ENCODE measurements around the gene NRXN3. TPM values are rescaled to one million over a fixed set of nuclear protein-coding genes. Genes with fewer than 3 reads are reported as not detected.

The NRXN3 gene
- total RNA-seq, 1 donor from 2014 or later, result 11.4 TPM

DNA sequence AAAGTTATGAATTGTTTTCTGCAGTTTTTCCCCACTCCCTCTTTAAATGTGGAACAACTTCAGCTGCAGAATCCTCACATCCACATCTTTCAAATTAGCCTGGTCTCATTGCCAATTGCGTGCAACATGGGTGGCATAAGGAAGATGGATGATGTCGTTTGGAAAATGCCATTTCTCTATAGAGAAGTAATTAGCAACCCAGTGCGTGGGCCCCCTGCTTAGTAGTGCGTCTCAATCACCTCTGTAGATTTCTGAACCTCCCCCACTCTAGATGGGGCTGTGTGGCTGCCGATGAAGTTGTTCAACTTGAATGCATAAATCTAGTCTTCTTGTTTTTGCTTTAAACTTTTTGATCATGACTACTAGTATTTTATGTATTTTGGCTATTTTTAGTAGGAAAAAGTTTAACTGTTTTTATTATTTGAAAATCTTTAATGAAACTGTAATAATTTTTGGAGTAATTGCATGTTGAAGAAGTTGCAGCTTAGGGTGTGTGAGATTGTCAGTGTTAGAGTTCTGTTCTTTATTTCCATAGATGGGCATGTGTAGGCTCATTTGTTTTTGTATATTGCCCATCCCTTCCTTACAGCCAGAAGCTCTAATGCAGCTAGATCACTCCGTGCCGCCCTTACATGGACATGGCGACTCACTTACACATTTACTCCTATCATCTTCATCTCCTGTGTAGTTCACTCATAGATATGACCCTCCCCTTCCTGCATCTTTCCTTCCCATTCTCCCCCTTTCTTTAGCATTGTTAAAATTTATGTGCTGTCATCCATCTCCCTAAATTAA, 1683.0 kb downstream of the NRXN3 start:
- H3K27me3 Mint-ChIP-seq (ENCODE audit: low read depth), result no peaks in the 10 kb centered on the region
- H3K36me3 Mint-ChIP-seq, result no peaks in the 10 kb centered on the region
- DNase-seq (ENCODE audit: low spot score in 2 of 2, unreplicated experiment in 2 of 2), result no peak
- no peak for TF ChIP-seq CTCF (IDR thresholded peaks at IDR 0.05; ENCODE audit: unreplicated experiment)
- no peak overlapping the region for H3K27ac Mint-ChIP-seq
- H3K9me3 Mint-ChIP-seq, result peaks cover 7% of the 10 kb centered on the region
- no peak overlapping the region for H3K4me3 Mint-ChIP-seq
- H3K4me1 Mint-ChIP-seq, result peaks cover 11% of the 10 kb centered on the region

GRCh38 chr14:79855789-79856188, 1685.6 kb downstream of the NRXN3 start:
- DNase-seq (ENCODE audit: low spot score in 2 of 2, unreplicated experiment in 2 of 2), result no peak
- no peak overlapping the region for H3K4me3 Mint-ChIP-seq
- no peaks in the 10 kb centered on the region for H3K9me3 Mint-ChIP-seq
- H3K27ac Mint-ChIP-seq, result no peak overlapping the region
- TF ChIP-seq CTCF (IDR thresholded peaks at IDR 0.05; ENCODE audit: unreplicated experiment), result no peak
- H3K36me3 Mint-ChIP-seq, result no peaks in the 10 kb centered on the region
- peaks cover 11% of the 10 kb centered on the region for H3K4me1 Mint-ChIP-seq
- no peaks in the 10 kb centered on the region for H3K27me3 Mint-ChIP-seq (ENCODE audit: low read depth)

DNA sequence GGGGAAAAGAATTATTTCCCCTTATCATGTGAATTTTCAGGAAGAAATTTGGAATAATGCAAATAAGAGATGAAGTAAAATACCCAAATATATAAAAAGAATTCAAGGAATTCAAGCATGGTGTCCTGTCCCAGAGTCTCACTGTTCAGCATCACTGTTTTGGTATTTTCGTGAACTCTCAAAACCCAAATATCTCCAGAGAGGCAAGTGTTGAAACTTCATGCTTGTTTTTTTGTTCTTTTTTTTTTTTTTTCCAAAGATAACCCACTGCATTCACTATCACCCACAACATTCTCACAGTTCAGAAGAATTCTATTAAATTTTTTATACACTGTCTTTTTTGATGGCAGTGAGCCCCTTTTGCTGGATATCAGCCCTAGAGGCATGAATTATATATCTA, 1686.2 kb downstream of the NRXN3 start:
- no peak for DNase-seq (ENCODE audit: low spot score in 2 of 2, unreplicated experiment in 2 of 2)
- no peaks in the 10 kb centered on the region for H3K9me3 Mint-ChIP-seq
- no peak overlapping the region for H3K27ac Mint-ChIP-seq
- H3K36me3 Mint-ChIP-seq, result no peaks in the 10 kb centered on the region
- peaks cover 11% of the 10 kb centered on the region for H3K4me1 Mint-ChIP-seq
- TF ChIP-seq CTCF (IDR thresholded peaks at IDR 0.05; ENCODE audit: unreplicated experiment), result no peak
- no peaks in the 10 kb centered on the region for H3K27me3 Mint-ChIP-seq (ENCODE audit: low read depth)
- no peak overlapping the region for H3K4me3 Mint-ChIP-seq

- H3K36me3 Mint-ChIP-seq, result peaks cover 5% of the 10 kb centered on the region
- TF ChIP-seq CTCF (IDR thresholded peaks at IDR 0.05; ENCODE audit: unreplicated experiment), result no peak
- H3K27me3 Mint-ChIP-seq (ENCODE audit: low read depth), result no peaks in the 10 kb centered on the region
- peaks cover 4% of the 10 kb centered on the region for H3K4me1 Mint-ChIP-seq
- H3K4me3 Mint-ChIP-seq, result no peak overlapping the region
- no peak overlapping the region for H3K27ac Mint-ChIP-seq
- no peak for DNase-seq (ENCODE audit: low spot score in 2 of 2, unreplicated experiment in 2 of 2)
- no peaks in the 10 kb centered on the region for H3K9me3 Mint-ChIP-seq
Observed at GRCh38 chr14:79861111-79861510, 1690.9 kb downstream of the NRXN3 start.

DNA sequence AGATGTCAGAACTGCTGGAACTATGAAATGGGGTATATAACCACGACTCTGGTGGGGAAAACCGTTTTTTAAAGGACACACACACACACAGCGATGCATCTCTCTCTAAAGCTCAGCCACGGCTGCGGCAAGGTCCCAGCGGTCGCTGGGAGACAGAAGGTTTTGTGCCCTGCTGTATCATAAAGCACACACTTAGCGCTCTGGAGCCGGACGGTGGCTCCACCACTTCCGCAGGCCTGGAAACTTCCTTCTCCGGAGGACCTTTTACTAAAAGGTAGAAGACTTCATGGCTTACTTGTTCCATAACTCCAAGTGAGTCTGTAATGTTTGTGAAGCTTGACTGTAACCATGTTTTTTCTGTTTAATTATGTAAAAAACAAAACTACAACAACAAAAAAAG, 1691.9 kb downstream of the NRXN3 start:
- no peaks in the 10 kb centered on the region for H3K27me3 Mint-ChIP-seq (ENCODE audit: low read depth)
- DNase-seq (ENCODE audit: low spot score in 2 of 2, unreplicated experiment in 2 of 2), result no peak
- no peak overlapping the region for H3K27ac Mint-ChIP-seq
- no peak for TF ChIP-seq CTCF (IDR thresholded peaks at IDR 0.05; ENCODE audit: unreplicated experiment)
- H3K4me1 Mint-ChIP-seq, result no peaks in the 10 kb centered on the region
- H3K4me3 Mint-ChIP-seq, result no peak overlapping the region
- no peaks in the 10 kb centered on the region for H3K9me3 Mint-ChIP-seq
- peaks cover 5% of the 10 kb centered on the region for H3K36me3 Mint-ChIP-seq

Data from mesothelial cell of epicardium (in vitro differentiated cells).